Skeletal muscle tissue (tissue), 4 donors: Measurements from ENCODE around the gene SLFN11. TPM values are rescaled to one million over a fixed set of nuclear protein-coding genes. Genes with fewer than 3 reads are reported as not detected.
"Not testable (repeated sequence)": the region's sequence is repeated elsewhere in the genome, so short reads cannot be mapped to it uniquely, and the experiment has no call there.

ENCODE experiments used
- H3K27ac ChIP-seq: one replicate; pipeline ENCODE4 v1.7.0; 2013; ENCODE audit warnings: mild to moderate bottlenecking, low read depth, low read length, inconsistent platforms
- H3K27me3 ChIP-seq, 3 donors: one replicate each; pipeline ENCODE4 v1.7.0; 2013; ENCODE audit warnings: low read length in 3 of 3; ENCODE audit not compliant: control insufficient read depth in 3 of 3, insufficient read depth in 3 of 3
- H3K36me3 ChIP-seq, 3 donors: one replicate each; pipeline ENCODE4 v1.7.0; 2013; ENCODE audit warnings: low read length in 3 of 3; ENCODE audit not compliant: control insufficient read depth in 3 of 3, insufficient read depth in 3 of 3
- H3K4me1 ChIP-seq, 3 donors: one replicate each; pipeline ENCODE4 v1.7.0; 2013; ENCODE audit warnings: low read length in 3 of 3, mild to moderate bottlenecking in 3 of 3; ENCODE audit not compliant: control insufficient read depth in 3 of 3, insufficient read depth in 3 of 3
- H3K4me3 ChIP-seq, 3 donors: one replicate each; pipeline ENCODE4 v1.7.0; 2013; ENCODE audit warnings: low read length in 3 of 3
- H3K9ac ChIP-seq, 3 donors: one replicate each; pipeline ENCODE4 v1.7.0; 2013; ENCODE audit warnings: low read length in 3 of 3, mild to moderate bottlenecking in 3 of 3, moderate library complexity in 2 of 3, low read depth in 1 of 3
- H3K9me3 ChIP-seq, 3 donors: one replicate each; pipeline ENCODE4 v1.7.0; 2013; ENCODE audit warnings: low read length in 3 of 3; ENCODE audit not compliant: control insufficient read depth in 3 of 3
- total RNA-seq: library from RNA; depleted of rRNA; stranded (reverse); fragments of >200 nt; gene quantifications from one replicate; pipeline ENCODE4 v1.2.3, GENCODE V29; 2014
- donor health status: Osteomylitis.

Gene SLFN11
- 16.7 TPM for total RNA-seq

GRCh38 chr17:35373534-35373983 is at the start of gene SLFN11:
TSS of gene SLFN11 (minus strand) at chr17:35373621. CDS start at chr17:35363807, 9,814 bp downstream.
- Histone ChIP-seq H3K9me3 (peaks cover 0 to 8% (median 0%) of the 10 kb centered on the region in 3 donors), H3K36me3 (peaks cover 0 to 4% (median 0%) of the 10 kb centered on the region in 3 donors), H3K4me1 (peaks cover 1 to 11% (median 10%) of the 10 kb centered on the region in 3 donors), H3K27me3 (peaks cover 4 to 14% (median 9%) of the 10 kb centered on the region in 3 donors), H3K4me3 (peak within 1 kb of the TSS; percentile 74 to 86 (median 77)), H3K9ac (peak within 1 kb of the TSS; percentile 84 to 89 (median 86)), H3K27ac (peak within 1 kb of the TSS; percentile 97)

- H3K27me3 ChIP-seq, H3K9me3 ChIP-seq, H3K27ac ChIP-seq, H3K9ac ChIP-seq, H3K4me3 ChIP-seq, H3K4me1 ChIP-seq: not testable (repeated sequence)
- H3K36me3 ChIP-seq = peaks cover 0 to 19% (median 0%) of the 10 kb centered on the region in 3 donors
Observed at GRCh38 chr17:35421069-35421468, 47.6 kb upstream of the SLFN11 start.

GRCh38 chr17:35416659-35417058 is 43.2 kb upstream of the SLFN11 start:
- H3K36me3 ChIP-seq = peaks cover 0 to 12% (median 0%) of the 10 kb centered on the region in 3 donors
- no peak overlapping the region for H3K9ac ChIP-seq
- H3K27ac ChIP-seq = no peak overlapping the region
- peaks cover 0 to 3% (median 0%) of the 10 kb centered on the region in 3 donors for H3K9me3 ChIP-seq
- no peaks in the 10 kb centered on the region for H3K4me1 ChIP-seq
- H3K4me3 ChIP-seq = no peak overlapping the region
- H3K27me3 ChIP-seq = no peaks in the 10 kb centered on the region

GRCh38 chr17:35414707-35415106 is 41.3 kb upstream of the SLFN11 start:
- not testable (repeated sequence) for H3K9me3 ChIP-seq, H3K4me1 ChIP-seq, H3K36me3 ChIP-seq, H3K27ac ChIP-seq, H3K9ac ChIP-seq, H3K4me3 ChIP-seq, H3K27me3 ChIP-seq

- Histone ChIP-seq H3K4me1 (no peaks in the 10 kb centered on the region), H3K9ac (no peak overlapping the region), H3K4me3 (no peak overlapping the region), H3K36me3 (peaks cover 0 to 7% (median 6%) of the 10 kb centered on the region in 3 donors), H3K9me3 (peaks cover 0 to 3% (median 0%) of the 10 kb centered on the region in 3 donors), H3K27ac (no peak overlapping the region), H3K27me3 (no peaks in the 10 kb centered on the region)
Observed at GRCh38 chr17:35414247-35414646, 40.8 kb upstream of the SLFN11 start.

GRCh38 chr17:35407531-35407930 is 34.1 kb upstream of the SLFN11 start:
- no peaks in the 10 kb centered on the region for H3K27me3 ChIP-seq
- no peak overlapping the region for H3K4me3 ChIP-seq
- H3K36me3 ChIP-seq = peaks cover 0 to 6% (median 3%) of the 10 kb centered on the region in 3 donors
- H3K9me3 ChIP-seq = no peaks in the 10 kb centered on the region
- H3K4me1 ChIP-seq = no peaks in the 10 kb centered on the region
- no peak overlapping the region for H3K9ac ChIP-seq
- H3K27ac ChIP-seq = no peak overlapping the region

GRCh38 chr17:35406568-35406967 is 33.1 kb upstream of the SLFN11 start:
- Histone ChIP-seq H3K27me3 (no peaks in the 10 kb centered on the region), H3K9me3 (no peaks in the 10 kb centered on the region), H3K9ac (no peak overlapping the region), H3K36me3 (peaks cover 0 to 6% (median 3%) of the 10 kb centered on the region in 3 donors), H3K4me1 (no peaks in the 10 kb centered on the region), H3K27ac (no peak overlapping the region), H3K4me3 (no peak overlapping the region)

- no peak overlapping the region for H3K27ac ChIP-seq
- no peaks in the 10 kb centered on the region for H3K4me1 ChIP-seq
- H3K9ac ChIP-seq = no peak overlapping the region
- no peak overlapping the region for H3K4me3 ChIP-seq
- H3K27me3 ChIP-seq = no peaks in the 10 kb centered on the region
- H3K9me3 ChIP-seq = no peaks in the 10 kb centered on the region
- peaks cover 0 to 3% (median 0%) of the 10 kb centered on the region in 3 donors for H3K36me3 ChIP-seq
Observed at GRCh38 chr17:35404360-35404759, 30.9 kb upstream of the SLFN11 start.

GRCh38 chr17:35393783-35394182 is 20.4 kb upstream of the SLFN11 start:
- H3K27me3 ChIP-seq, H3K36me3 ChIP-seq, H3K9me3 ChIP-seq, H3K4me3 ChIP-seq, H3K27ac ChIP-seq, H3K9ac ChIP-seq, H3K4me1 ChIP-seq: not testable (repeated sequence)

- H3K9me3 ChIP-seq = no peaks in the 10 kb centered on the region
- H3K27ac ChIP-seq = no peak overlapping the region
- H3K4me3 ChIP-seq = no peak overlapping the region
- peaks cover 0 to 3% (median 0%) of the 10 kb centered on the region in 3 donors for H3K27me3 ChIP-seq
- H3K9ac ChIP-seq = no peak overlapping the region
- no peaks in the 10 kb centered on the region for H3K36me3 ChIP-seq
- no peaks in the 10 kb centered on the region for H3K4me1 ChIP-seq
Observed at GRCh38 chr17:35390663-35391062, 17.2 kb upstream of the SLFN11 start.
